BE2C (cell line): ENCODE data around the gene S100A2.
"Not testable (repeated sequence)": the region's sequence is repeated elsewhere in the genome, so short reads cannot be mapped to it uniquely, and the experiment has no call there.

Experiments used
- DNase-seq: peaks from one replicate; pipeline ENCODE4 v3.0.0-alpha.2; 2020
- H3K27me3 ChIP-seq: fragments of 250-450 bp; sonication (Bioruptor Pico); 2 replicates; pipeline ENCODE4 v1.5.1; 2020; ENCODE audit warnings: mild to moderate bottlenecking
- H3K36me3 ChIP-seq: fragments of 250-450 bp; sonication (Bioruptor Pico); 2 replicates; pipeline ENCODE4 v1.5.1; 2020; ENCODE audit warnings: mild to moderate bottlenecking
- H3K4me1 ChIP-seq: fragments of 250-450 bp; sonication (Bioruptor Pico); 2 replicates; pipeline ENCODE4 v1.5.1; 2020
- H3K4me3 ChIP-seq: 2 replicates; pipeline ENCODE4 v1.5.1; 2011; ENCODE audit warnings: low read depth, low read length
- H3K9me3 ChIP-seq: fragments of 250-450 bp; sonication (Bioruptor Pico); 2 replicates; pipeline ENCODE4 v1.5.1; 2020
- CTCF ChIP-seq: IDR thresholded peaks from 2 replicates; pipeline ENCODE4 v1.5.1; 2012; ENCODE audit warnings: mild to moderate bottlenecking, low read depth, low read length

S100A2 gene

GRCh38 chr1:153563991-153564390, 1.7 kb downstream of the S100A2 start:
- Histone ChIP-seq H3K27me3 (no peaks in the 10 kb centered on the region), H3K4me3 (no peak overlapping the region), H3K36me3 (no peaks in the 10 kb centered on the region), H3K9me3 (no peaks in the 10 kb centered on the region), H3K4me1 (peaks cover 31% of the 10 kb centered on the region)
- no peak for TF ChIP-seq CTCF
- no peak for DNase-seq

GRCh38 chr1:153563483-153563901, 2.2 kb downstream of the S100A2 start:
- Histone ChIP-seq H3K4me3 (no peak overlapping the region), H3K9me3 (no peaks in the 10 kb centered on the region), H3K36me3 (no peaks in the 10 kb centered on the region), H3K27me3 (no peaks in the 10 kb centered on the region), H3K4me1 (peaks cover 27% of the 10 kb centered on the region)
- DNase-seq, result no peak
- TF ChIP-seq CTCF, result no peak

- not testable (repeated sequence) for H3K4me3 ChIP-seq
Measured at GRCh38 chr1:153562021-153562420, 3.6 kb downstream of the S100A2 start.

GRCh38 chr1:153561466-153561985, 4.1 kb downstream of the S100A2 start:
- Histone ChIP-seq H3K4me1 (peaks cover 9% of the 10 kb centered on the region), H3K27me3 (no peaks in the 10 kb centered on the region), H3K36me3 (no peaks in the 10 kb centered on the region), H3K4me3 (no peak overlapping the region), H3K9me3 (no peaks in the 10 kb centered on the region)
- no peak for TF ChIP-seq CTCF
- no peak for DNase-seq

More at GRCh38 chr1:153562021-153562420, 3.6 kb downstream of the S100A2 start:
- not testable (repeated sequence) for H3K36me3 ChIP-seq, H3K27me3 ChIP-seq, DNase-seq, H3K9me3 ChIP-seq
- peaks cover 13% of the 10 kb centered on the region for H3K4me1 ChIP-seq

GRCh38 chr1:153560771-153561465, 4.7 kb downstream of the S100A2 start:
- no peak overlapping the region for H3K4me3 ChIP-seq

GRCh38 chr1:153560241-153560640, 5.4 kb downstream of the S100A2 start:
- no peak overlapping the region for H3K4me3 ChIP-seq

More at GRCh38 chr1:153560771-153561465, 4.7 kb downstream of the S100A2 start:
- Histone ChIP-seq H3K36me3 (no peaks in the 10 kb centered on the region), H3K9me3 (no peaks in the 10 kb centered on the region), H3K27me3 (no peaks in the 10 kb centered on the region), H3K4me1 (peaks cover 7% of the 10 kb centered on the region)
- DNase-seq, result no peak
- TF ChIP-seq CTCF, result no peak

More at GRCh38 chr1:153560241-153560640, 5.4 kb downstream of the S100A2 start:
- Histone ChIP-seq H3K9me3 (no peaks in the 10 kb centered on the region), H3K27me3 (no peaks in the 10 kb centered on the region), H3K36me3 (no peaks in the 10 kb centered on the region), H3K4me1 (peaks cover under 1% of the 10 kb centered on the region)
- no peak for DNase-seq
- TF ChIP-seq CTCF, result no peak
